ENCODE measurements around the gene ETV4.

DNA sequence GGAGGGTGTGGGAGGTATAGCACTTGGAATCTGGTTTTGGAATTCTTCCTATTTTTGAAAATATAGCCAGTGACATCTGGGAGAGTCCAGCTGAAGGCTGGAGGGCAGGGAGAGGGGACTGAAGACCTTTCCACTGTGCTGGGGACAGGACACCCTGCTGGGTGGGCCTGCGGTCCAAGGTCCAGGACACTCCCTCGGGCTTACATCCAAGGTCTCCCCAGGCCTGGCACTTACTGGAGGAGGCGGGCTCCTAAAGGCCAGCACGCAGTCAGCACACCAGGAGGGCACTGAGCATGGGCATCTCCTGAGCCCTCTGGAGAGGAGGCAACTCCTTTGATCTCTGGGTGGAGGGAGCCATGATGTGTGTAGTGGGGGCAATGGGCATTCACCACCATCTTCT, 35.5 kb upstream of the ETV4 start:
- TF ChIP-seq, protein P1, sequence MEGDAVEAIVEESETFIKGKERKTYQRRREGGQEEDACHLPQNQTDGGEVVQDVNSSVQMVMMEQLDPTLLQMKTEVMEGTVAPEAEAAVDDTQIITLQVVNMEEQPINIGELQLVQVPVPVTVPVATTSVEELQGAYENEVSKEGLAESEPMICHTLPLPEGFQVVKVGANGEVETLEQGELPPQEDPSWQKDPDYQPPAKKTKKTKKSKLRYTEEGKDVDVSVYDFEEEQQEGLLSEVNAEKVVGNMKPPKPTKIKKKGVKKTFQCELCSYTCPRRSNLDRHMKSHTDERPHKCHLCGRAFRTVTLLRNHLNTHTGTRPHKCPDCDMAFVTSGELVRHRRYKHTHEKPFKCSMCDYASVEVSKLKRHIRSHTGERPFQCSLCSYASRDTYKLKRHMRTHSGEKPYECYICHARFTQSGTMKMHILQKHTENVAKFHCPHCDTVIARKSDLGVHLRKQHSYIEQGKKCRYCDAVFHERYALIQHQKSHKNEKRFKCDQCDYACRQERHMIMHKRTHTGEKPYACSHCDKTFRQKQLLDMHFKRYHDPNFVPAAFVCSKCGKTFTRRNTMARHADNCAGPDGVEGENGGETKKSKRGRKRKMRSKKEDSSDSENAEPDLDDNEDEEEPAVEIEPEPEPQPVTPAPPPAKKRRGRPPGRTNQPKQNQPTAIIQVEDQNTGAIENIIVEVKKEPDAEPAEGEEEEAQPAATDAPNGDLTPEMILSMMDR (conservative IDR thresholded peaks at IDR 0.05; ENCODE audit: low read depth, low read length): no peak
- TF ChIP-seq EZH2 (IDR thresholded peaks at IDR 0.05; ENCODE audit: low read length, unreplicated experiment): no peak
- TF ChIP-seq EZH2phosphoT487 (IDR thresholded peaks at IDR 0.05; ENCODE audit: borderline replicate concordance, low read length): no peak
